A673 (cell line): ENCODE data around the gene TXNRD2.

ENCODE experiments used
- CTCF ChIP-seq: fragments of 300-800, 200-600 bp; sonication (generic); conservative IDR thresholded peaks from 2 replicates; pipeline ENCODE4 v1.5.1; 2017; ENCODE audit warnings: low read depth, mild to moderate bottlenecking, antibody characterized with exemption, low read length, moderate library complexity, mixed read lengths
- EZH2 ChIP-seq: fragments of 200-600 bp; sonication (generic); IDR thresholded peaks from 2 replicates; pipeline ENCODE4 v1.6.1; 2017; ENCODE audit warnings: borderline replicate concordance, low read depth, mild to moderate bottlenecking, mixed read lengths, antibody characterized with exemption, low read length; ENCODE audit not compliant: poor library complexity, severe bottlenecking

GRCh38 chr22:19889951-19890350 is 51.7 kb downstream of the TXNRD2 start:
- no peak for TF ChIP-seq CTCF
- no peak for TF ChIP-seq EZH2
